Spinal cord (tissue), 4 donors: ENCODE data around the gene AFF1. TPM values are rescaled to one million over a fixed set of nuclear protein-coding genes. Genes with fewer than 3 reads are reported as not detected.

Experiments used
- polyA plus RNA-seq, 2 donors: library from polyadenylated mRNA; unstranded; fragments of 120-200 nt; gene quantifications; one replicate each; pipeline ENCODE4 v1.2.1, GENCODE V29; 2013; ENCODE audit not compliant: insufficient read length in 2 of 2
- total RNA-seq, 2 donors: library from RNA; depleted of rRNA in 1 of 2; stranded (reverse); fragments of 120-200 nt in 1 of 2; fragments of >200 nt in 1 of 2; gene quantifications; one replicate each; pipeline versions ENCODE4 v1.2.3 to v1.2.4, GENCODE V29; 2013 to 2014

AFF1 gene
- total and polyA plus RNA-seq, 4 donors, result 14.2 to 24.6 (median 18.4) TPM

Other genes with a start within 250 kb of the AFF1 start
- gene SLC10A6, start 85.6 kb upstream of the AFF1 start, total RNA-seq, result under 1 TPM; 0.66 to 0.79 TPM
- under 1 TPM in 1 of 2 donors, not detected in 1; 0.11 TPM for gene SLC10A6, start 85.6 kb upstream of the AFF1 start, polyA plus RNA-seq
- gene C4orf36, start 42.6 kb upstream of the AFF1 start, total RNA-seq, result 1 to 10 TPM; 2.1 to 5.6 TPM
- 1 to 10 TPM; 2.2 to 3.8 TPM for gene C4orf36, start 42.6 kb upstream of the AFF1 start, polyA plus RNA-seq